Ovary (tissue), 9 donors: ENCODE results near the gene DISC1. TPM values are rescaled to one million over a fixed set of nuclear protein-coding genes. Genes with fewer than 3 reads are reported as not detected.

Experiments used
- DNase-seq, 5 donors: peaks; one replicate each; pipeline ENCODE4 v3.0.0-alpha.2; 2019 to 2020
- H3K27ac ChIP-seq, 2 donors: fragments of 200-600 bp; one replicate each; pipeline versions ENCODE4 v1.5.1 to v1.8.0; 2019 to 2022
- H3K27me3 ChIP-seq: fragments of 200-600 bp; one replicate; pipeline ENCODE4 v1.8.0; 2022
- H3K36me3 ChIP-seq: fragments of 200-600 bp; sonication (generic); one replicate; pipeline ENCODE4 v1.5.1; 2019
- H3K4me1 ChIP-seq: one replicate; pipeline ENCODE4 v1.8.1; 2013; ENCODE audit warnings: mild to moderate bottlenecking, moderate library complexity; ENCODE audit not compliant: insufficient read depth
- H3K4me3 ChIP-seq: fragments of 200-600 bp; sonication (generic); one replicate; pipeline ENCODE4 v1.5.1; 2017
- H3K9me3 ChIP-seq, 2 donors: fragments of 200-600 bp in 1 of 2; sonication (generic) in 1 of 2; one replicate each; pipeline versions ENCODE4 v1.5.1 to v1.8.1; 2013 to 2019; ENCODE audit warnings: mild to moderate bottlenecking in 1 of 2, moderate library complexity in 1 of 2
- EP300 ChIP-seq: sonication (generic); formaldehyde crosslinking; IDR thresholded peaks from one replicate; pipeline ENCODE4 v1.6.1; 2017; ENCODE audit warnings: antibody characterized with exemption
- POLR2A ChIP-seq: fragments of 450-650 bp; IDR thresholded peaks from one replicate; pipeline ENCODE4 v1.6.1; 2017; ENCODE audit warnings: antibody characterized with exemption, mild to moderate bottlenecking, moderate library complexity
- WGBS, 3 donors: extraction: QIAGEN DNeasy Blood & Tissue Kit in 1 of 3; methylation state at CpG; one replicate each; pipeline versions ENCODE4 v1.1.5 to v1.1.7; 2013 to 2017; 5-methylcytosine and 5-hydroxymethylcytosine counted together
- intact Hi-C, 4 donors: fragments of 100-400 bp; cut with DNase I; formaldehyde crosslinking; loops; one replicate each; pipeline versions ENCODE4 v1.11.0 to v1.15.1; 2022 to 2023
- polyA plus RNA-seq, 2 donors: library from polyadenylated mRNA; stranded (reverse); fragments of 200-250 nt in 1 of 2; fragments of 350-450 nt in 1 of 2; fragmentation: Illumina TruSeq in 1 of 2; extraction: RNeasy Lipid Tissue Mini Kit (QIAGEN cat#74804) in 1 of 2; gene quantifications; one replicate each; pipeline ENCODE4 v1.2.3, GENCODE V29; 2013 to 2014
- total RNA-seq, 7 donors: library from RNA; depleted of rRNA in 2 of 7; stranded (reverse); fragments of >200 nt in 2 of 7; fragmentation: NEBNext Ultra II Directional in 3 of 7; extraction: Animal tissue kit (Norgen Biotek cat#: 25700) in 3 of 7; gene quantifications; one replicate each; pipeline versions ENCODE4 v1.1.0 to v1.2.4, GENCODE V29; 2016 to 2023
- TF ChIP-seq, protein P1 (sequence below), 3 donors: fragments of 450-650 bp in 2 of 3; fragments of 200-600 bp in 1 of 3; IDR thresholded peaks; one replicate each; pipeline versions ENCODE4 v1.5.1 to v1.8.0; 2016 to 2022; ENCODE audit warnings: antibody characterized with exemption in 3 of 3, mild to moderate bottlenecking in 1 of 3
- donor health status: DM: no; HTN: no; CAD: no; lungs with moderate emphysema.
- donor health status: DM: no; HTN: no; CAD: no.
- donor health status: Bipolar disorder and iron deficiency.
- donor health status: DM: yes; HTN: yes; CAD: no.
- donor health status: DM: no; HTN: no; CAD: no.
- donor health status: DM: yes; HTN: yes; CAD: no.

DISC1 gene
- total and polyA plus RNA-seq, 9 donors: 3.0 to 24.3 (median 13.0) TPM

DNA sequence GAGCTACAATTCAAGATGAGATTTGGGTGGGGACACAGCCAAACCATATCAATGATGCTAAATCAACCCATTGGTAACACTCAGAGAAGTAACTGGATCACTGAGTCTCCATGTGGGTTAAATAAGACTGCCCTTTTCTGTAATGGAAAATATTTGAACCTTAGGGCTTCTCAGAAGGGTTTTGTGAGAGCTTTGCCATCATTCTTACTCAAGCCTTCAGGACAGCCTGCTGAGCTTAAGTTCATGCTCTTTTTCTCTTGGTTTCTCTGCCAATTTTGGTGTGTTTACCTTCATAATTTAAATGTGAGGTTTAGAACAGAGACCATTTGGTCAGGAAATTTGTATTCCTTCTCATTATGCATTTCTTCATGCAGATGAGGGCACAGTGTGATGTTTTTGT, 74.7 kb downstream of the DISC1 start:
- no peak overlapping the region for H3K4me3 ChIP-seq
- intact Hi-C loops: no loop called here

DNA sequence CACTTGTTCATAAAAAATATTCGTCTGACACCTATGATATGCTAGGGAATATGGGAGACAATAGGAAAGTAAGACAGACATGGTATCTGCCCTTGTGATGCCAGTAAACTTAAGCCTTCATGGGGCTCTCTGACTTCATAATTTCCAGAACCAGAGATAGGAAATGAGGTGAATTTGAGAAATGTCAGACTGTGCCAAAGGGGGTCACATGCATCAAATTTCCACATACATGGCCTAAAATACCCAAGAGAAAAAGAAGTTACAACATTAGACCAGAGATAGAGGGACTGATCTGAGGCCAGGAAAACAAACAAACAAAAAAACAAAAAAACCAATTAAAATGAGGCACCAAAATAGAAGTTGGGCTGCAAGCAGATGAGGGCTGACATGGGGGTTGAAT, 75.7 kb downstream of the DISC1 start:
- intact Hi-C loops: no loop called here
- no peaks in the 10 kb centered on the region for H3K9me3 ChIP-seq
- H3K4me1 ChIP-seq: peaks cover 6% of the 10 kb centered on the region
- no peaks in the 10 kb centered on the region for H3K27me3 ChIP-seq
- no peak for DNase-seq
- no peak overlapping the region for H3K4me3 ChIP-seq
- H3K36me3 ChIP-seq: no peaks in the 10 kb centered on the region
- no peak overlapping the region for H3K27ac ChIP-seq
- WGBS, 3 donors: 84 to 96% (median 93%) methylated on average over 1 of the region's 1 CpG
- TF ChIP-seq EP300: no peak
- TF ChIP-seq, protein P1, sequence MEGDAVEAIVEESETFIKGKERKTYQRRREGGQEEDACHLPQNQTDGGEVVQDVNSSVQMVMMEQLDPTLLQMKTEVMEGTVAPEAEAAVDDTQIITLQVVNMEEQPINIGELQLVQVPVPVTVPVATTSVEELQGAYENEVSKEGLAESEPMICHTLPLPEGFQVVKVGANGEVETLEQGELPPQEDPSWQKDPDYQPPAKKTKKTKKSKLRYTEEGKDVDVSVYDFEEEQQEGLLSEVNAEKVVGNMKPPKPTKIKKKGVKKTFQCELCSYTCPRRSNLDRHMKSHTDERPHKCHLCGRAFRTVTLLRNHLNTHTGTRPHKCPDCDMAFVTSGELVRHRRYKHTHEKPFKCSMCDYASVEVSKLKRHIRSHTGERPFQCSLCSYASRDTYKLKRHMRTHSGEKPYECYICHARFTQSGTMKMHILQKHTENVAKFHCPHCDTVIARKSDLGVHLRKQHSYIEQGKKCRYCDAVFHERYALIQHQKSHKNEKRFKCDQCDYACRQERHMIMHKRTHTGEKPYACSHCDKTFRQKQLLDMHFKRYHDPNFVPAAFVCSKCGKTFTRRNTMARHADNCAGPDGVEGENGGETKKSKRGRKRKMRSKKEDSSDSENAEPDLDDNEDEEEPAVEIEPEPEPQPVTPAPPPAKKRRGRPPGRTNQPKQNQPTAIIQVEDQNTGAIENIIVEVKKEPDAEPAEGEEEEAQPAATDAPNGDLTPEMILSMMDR (IDR thresholded peaks at IDR 0.05): no peak

More for the DNA sequence above, 74.7 kb downstream of the DISC1 start:
- TF ChIP-seq POLR2A: no peak
- TF ChIP-seq, protein P1 (IDR thresholded peaks at IDR 0.05): no peak
- TF ChIP-seq EP300: no peak
- DNase-seq: no peak
- peaks cover 6% of the 10 kb centered on the region for H3K4me1 ChIP-seq
- no peaks in the 10 kb centered on the region for H3K27me3 ChIP-seq
- H3K9me3 ChIP-seq: no peaks in the 10 kb centered on the region
- no peak overlapping the region for H3K27ac ChIP-seq
- no peaks in the 10 kb centered on the region for H3K36me3 ChIP-seq

DNA sequence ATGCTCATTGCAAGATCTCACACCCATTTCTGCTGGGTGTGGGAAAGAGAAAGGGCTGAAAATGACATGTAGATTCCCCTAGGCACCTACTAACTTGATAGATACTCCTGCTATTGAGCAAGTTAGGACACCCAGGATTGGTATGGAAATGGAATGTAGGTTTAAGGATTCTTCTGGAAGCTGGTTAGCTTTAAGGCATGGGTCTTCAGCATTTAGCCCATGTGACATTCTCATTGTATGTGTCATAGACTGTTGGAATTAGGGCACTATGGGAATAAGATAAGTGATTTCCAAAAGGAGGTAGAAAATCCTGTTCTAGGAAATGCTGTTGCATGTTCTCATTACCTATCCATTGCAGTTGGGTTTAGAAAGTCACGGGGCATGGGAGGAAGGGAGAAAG, 76.2 kb downstream of the DISC1 start:
- peaks cover 6% of the 10 kb centered on the region for H3K4me1 ChIP-seq
- DNase-seq: no peak
- no peak overlapping the region for H3K4me3 ChIP-seq
- H3K27ac ChIP-seq: no peak overlapping the region
- no peak for TF ChIP-seq POLR2A
- no peak for TF ChIP-seq EP300
- TF ChIP-seq, protein P1 (IDR thresholded peaks at IDR 0.05): no peak
- H3K9me3 ChIP-seq: no peaks in the 10 kb centered on the region
- 94 to 100% (median 94%) methylated on average over 1 of the region's 1 CpG for WGBS, 3 donors
- intact Hi-C loops: no loop called here
- H3K27me3 ChIP-seq: no peaks in the 10 kb centered on the region
- no peaks in the 10 kb centered on the region for H3K36me3 ChIP-seq

DNA sequence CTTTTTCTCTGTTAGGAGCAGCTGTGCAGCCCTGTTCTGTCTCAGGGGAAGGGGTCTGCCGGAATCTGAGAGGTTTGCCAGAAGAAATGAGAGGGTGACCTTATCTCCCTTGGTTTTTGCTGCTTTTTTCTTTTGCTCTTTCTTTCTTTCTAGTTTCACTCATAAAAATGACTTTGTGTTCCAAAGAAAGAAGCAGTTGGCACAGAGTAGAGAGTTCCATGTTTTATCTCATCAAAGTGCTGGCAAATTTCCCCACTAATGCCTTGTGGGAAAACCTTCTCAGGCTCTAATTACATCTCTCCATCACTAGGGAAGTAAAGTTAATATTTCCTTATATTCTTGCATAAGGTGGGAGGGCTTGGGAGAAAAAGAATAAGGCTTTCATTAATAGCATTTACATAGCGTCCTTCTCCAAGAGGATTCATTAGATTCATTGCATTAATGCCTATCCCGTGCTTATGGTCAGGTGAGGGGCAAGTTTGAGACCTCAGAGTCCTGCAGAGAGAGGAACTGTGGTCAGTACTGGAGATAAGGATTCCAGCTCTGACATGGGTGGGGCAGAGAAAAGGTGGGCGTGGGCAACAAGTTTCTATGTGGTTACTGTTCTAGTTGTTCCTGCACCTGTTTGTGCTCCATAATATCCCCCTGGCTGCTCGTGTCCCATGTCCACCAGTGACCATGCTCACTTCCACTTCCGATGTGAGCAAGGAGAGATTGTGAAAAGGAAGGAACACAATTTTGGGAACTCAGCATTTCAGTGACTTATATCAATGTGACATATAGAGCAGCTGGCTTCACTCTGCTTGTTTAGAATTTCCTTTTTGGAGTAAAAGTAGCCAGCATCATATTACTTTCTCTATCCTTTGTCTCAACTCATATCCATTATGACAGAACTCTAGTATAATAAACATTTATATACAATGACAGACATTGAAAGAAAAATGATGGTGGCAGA, 79.5 kb downstream of the DISC1 start:
- H3K36me3 ChIP-seq: no peaks in the 10 kb centered on the region
- intact Hi-C loops: no loop called here
- no peak overlapping the region for H3K27ac ChIP-seq
- TF ChIP-seq POLR2A: no peak
- H3K4me3 ChIP-seq: no peak overlapping the region
- H3K4me1 ChIP-seq: peaks cover 6% of the 10 kb centered on the region
- no peaks in the 10 kb centered on the region for H3K27me3 ChIP-seq
- 53 to 62% (median 60%) methylated on average over 6 of the region's 6 CpGs for WGBS, 3 donors
- no peaks in the 10 kb centered on the region for H3K9me3 ChIP-seq
- DNase-seq: no peak

DNA sequence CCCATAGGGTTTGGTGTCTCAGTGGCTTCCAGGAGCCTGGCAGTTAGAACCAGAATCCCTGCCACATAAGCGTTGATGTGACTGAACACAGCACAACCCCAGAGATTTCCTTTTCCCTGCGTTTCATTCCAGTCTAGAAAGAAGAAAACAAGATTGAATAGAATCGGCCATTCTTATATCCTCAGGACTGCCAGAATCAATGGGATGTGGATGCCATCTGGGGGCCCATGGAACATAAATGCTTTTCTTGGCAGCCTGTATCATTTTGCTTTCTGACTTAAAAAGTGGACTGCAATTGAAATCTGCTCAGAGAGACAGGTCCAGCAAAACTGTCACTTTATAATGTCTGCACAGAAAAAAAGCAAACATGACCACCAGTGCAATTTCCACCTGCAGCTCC, 80.3 kb downstream of the DISC1 start:
- H3K27ac ChIP-seq: no peak overlapping the region
- H3K4me3 ChIP-seq: no peak overlapping the region
- H3K36me3 ChIP-seq: no peaks in the 10 kb centered on the region
- H3K27me3 ChIP-seq: no peaks in the 10 kb centered on the region
- intact Hi-C loops: no loop called here
- H3K4me1 ChIP-seq: peaks cover 6% of the 10 kb centered on the region
- whole genome bisulfite sequencing, 3 donors: 85 to 92% (median 88%) methylated on average over 3 of the region's 3 CpGs
- H3K9me3 ChIP-seq: no peaks in the 10 kb centered on the region
- no peak for DNase-seq
- TF ChIP-seq, protein P1 (IDR thresholded peaks at IDR 0.05): no peak
- no peak for TF ChIP-seq EP300
- TF ChIP-seq POLR2A: no peak
